HG03432 (cell line): ENCODE results near the gene TEX48.
A peak's percentile ranks its signal among the peaks of the same experiment; 100 is the strongest.

Source experiments
- ATAC-seq: cut with Tn5 transposase; IDR thresholded peaks from one replicate; pipeline ENCODE4 v1.9.1; 2021; ENCODE audit warnings: mild to moderate bottlenecking, moderate library complexity; ENCODE audit not compliant: unreplicated experiment

TEX48 gene, protein sequence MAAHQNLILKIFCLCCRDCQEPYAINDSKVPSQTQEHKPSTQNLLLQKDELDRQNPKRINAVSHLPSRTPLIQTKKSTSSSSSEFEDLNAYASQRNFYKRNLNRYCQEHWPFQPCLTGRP

DNA sequence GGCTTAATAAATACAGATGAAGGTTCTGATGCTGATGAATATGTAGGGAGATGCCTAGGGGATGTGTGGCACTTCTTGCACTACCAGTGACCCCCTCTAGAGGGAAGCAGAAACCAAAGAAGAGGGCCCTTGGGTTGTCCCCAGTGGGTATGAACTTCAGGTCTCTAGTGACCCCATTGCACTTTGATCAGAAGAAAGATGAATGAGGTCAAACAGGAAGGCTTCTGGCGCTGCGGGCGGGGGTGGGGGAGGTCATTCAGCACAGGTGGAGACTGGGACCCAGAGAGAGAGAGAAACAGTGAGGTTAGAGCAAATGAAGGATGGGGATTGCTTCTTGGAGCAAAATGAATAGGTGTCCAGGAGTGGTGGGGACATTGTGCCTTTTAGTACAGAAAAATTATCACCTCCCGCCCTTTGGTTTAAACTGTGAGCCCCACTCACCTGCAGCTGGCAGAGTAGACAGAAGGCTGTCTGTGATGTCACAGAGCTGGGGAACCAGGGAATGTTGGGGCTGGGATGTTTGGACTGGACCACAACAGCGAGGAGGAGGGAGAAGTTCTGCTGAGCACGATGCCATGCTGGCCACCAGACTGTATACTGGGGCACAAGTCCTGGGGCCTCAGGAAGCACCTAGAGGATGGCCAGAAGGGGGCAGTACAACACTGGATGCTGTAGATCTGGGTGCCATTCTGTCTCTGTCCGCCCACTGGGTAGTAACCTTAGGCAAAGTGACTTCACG is at the start of gene TEX48:
TSS of gene TEX48 (minus strand) at position 599 of the 739 bp plus-strand sequence. CDS start 10,469 bp downstream, outside the sequence.
- ATAC-seq, result peak; percentile 92

DNA sequence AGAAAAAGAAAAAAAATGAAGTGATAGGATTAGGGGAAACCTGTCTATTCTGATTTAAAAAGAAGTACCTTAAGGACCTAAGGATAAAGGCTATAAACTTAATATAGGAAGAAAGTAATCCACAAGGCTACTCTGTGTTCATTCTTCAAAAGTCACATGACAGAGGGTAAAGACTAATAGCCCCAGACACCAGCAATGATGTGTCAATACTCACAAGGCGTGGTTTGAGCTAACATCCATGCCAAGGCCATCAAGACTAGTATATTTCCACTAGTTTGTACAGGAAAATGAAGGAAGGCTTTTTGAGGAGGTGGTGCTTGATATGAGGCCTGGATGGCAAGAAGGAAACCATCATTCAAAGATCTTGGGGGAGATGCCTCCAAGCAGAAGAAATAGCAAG is 49.7 kb upstream of the TEX48 start:
- no peak for ATAC-seq

DNA sequence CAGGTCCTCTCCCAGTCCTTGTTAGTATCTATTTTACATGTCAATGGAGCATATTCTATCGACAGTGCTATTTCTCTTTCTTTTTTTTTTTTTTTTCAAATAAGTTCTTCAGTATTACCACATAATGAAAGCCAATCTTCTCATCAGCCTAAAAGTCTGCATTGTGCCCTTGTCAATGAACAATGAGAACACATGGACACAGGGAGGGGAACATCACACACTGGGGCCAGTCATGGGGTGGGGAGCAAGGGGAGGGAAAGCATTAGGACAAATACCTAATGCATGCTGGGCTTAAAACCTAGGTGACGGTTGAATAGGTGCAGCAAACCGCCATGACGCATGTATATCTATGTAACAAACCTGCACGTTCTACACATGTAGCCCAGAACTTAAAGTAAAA is 47.7 kb upstream of the TEX48 start:
- ATAC-seq, result no peak

DNA sequence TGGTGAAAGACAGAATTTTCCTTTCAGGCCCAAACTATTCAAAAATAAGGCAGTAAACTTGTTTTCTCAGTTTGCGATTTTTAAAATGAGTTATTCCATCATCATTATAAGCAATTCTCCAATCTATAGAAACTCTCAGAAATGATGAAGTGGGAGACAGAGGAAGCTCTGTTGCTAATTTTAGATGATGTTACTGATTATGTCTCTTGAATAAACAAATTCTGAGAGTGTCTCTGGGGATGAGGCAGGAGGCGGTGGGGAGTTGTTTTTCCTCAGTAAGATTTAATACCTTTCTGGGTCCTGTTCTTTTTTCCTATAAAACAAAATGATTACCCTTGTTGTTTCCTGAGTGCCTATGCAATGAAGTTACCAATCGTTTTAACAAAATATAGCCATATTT is 43.9 kb upstream of the TEX48 start:
- ATAC-seq, result no peak

DNA sequence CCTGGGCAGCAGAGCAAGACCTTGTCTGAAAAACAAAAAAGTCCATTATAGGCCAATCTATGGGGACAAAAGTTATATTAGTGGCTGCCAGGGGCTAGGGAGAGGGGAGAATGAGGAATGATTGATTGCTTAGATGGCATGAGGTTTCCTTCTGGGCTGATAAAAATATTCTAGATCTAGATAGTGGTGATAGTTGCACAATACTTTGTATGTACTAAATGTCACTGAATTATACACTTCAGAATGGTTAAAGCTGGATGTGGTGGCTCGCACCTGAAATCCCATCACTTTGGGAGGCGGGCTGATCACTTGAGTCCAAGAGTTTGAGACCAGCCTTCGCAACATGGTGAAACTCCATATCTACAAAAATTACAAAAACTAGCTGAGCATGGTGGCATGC is 42.8 kb upstream of the TEX48 start:
- ATAC-seq, result no peak

DNA sequence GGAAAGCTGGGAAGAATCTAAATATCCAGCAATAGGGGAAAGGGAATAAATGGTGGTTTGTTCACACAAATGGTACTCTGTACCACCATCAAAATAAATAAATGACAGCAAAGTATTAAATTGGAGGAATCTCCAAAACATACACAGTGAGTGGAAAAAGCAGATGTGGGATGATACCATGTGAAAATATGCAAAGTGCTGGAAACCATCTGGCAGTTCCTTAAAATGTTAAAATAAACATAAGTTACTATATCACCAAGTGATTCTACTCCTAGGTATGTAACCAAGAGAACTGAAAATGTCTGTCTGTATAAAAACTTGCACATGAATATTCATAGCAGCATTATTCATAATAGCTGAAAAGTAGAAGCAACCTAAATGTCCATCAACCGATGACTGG is 41.9 kb upstream of the TEX48 start:
- no peak for ATAC-seq

DNA sequence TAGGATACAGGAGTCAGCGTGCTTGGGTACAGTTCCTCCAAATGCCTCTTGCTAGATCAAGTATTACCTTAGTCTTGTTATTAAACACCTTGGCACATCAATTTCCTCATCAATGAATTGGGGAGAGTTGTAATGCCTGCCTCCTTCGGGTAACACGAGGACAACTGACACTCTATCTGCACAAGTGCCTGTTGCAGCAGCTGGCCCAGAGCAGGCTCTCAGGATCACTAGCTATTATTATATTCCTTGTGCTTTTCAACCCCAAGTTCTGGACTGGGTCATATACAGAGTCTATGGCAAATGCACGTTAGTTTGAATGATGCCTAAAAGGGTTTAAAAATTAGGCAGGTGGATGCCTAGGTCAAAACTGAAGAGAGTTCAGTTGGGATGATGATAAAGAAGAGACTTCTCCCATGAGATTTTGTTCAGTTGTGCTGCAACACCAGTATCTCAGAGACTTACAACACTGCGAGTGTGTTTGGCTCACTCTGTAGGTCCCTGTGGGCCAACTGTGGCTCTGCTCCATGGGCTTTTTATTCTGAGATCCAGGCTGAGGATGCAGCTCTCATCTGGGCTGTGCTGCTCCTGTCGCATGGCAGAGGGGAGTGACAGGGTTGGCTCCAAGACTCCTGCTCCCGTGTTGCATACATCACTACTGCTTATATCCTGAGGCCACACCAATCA is 41.1 kb upstream of the TEX48 start:
- no peak for ATAC-seq

DNA sequence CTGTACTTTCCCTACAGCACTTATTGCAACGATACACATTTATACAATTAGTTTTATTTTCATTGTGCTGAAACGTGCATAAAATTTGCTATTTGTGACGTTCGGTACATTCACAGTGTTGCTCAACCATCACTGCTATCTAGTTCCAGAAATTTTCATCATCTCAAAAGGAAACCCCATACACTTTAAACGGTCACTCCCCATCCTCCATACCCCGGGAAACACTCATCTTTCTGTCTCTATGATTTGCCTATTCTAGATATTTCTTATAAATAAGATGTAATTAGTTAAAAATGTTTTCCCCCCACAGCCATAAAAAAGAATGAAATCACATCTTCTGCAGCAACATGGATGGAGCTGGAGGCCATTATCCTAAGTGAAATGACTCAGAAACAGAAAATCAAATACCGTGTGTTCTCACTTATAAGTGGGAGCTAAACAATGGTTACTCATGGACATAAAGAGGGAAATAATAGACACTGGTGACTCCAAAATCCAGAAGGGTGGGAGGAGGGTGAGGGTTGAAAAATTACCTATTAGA is 40.2 kb upstream of the TEX48 start:
- no peak for ATAC-seq

DNA sequence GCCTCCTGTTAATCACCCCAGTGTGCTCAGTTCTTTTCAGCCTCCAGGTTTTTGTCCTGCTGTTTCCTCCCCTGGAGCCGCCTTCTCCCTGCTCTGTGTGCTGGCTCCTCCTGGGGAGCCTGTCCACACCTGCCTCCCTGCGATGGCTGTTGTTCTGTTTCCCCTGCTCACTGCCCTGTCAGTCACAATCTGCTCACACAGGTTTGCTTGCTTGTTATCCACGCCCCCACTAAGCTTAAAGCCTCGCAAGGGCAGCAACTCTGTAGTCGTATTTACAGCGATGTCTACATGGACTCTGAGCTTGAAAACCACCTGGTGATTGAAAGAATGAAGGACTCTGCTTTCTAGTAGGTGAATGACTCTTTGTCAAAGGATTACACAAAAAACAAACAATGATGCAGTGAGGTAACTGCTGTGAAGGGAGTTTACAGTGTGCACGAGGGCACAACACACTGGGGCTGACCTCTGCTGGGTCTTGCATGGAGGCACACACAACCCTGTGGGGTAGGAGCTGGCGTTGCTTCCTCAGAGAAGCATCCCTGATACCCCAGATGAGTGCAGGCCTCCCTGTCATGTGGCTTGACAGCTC is 39.6 kb upstream of the TEX48 start:
- ATAC-seq, result no peak

DNA sequence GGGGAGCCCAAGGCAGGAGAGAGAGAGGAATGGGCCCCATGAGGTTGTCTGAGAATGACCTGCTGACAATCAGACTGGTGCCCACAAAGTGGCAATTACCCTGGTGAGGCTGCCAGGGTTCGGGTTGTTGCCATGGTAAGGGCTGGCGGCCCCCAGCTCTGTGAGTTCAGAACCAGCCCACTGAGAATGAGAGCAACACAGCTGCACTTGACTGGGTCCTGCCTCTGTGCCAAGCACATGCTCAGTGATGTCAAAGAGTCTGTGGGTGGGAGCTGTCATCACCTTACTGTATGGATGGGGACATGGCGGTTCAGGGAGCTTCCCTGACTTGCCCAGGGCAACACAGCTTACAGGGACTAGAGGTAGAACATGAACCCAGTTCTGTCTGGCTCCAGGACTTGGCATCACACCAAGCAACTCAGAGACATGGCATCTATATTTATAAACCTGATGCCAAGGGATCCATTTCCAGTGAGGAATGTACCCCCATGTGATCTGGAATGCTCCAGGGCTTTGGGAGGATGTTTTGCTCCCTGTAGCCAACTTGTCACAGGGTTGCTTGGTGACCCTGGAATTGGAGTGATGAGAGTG is 38.2 kb upstream of the TEX48 start:
- ATAC-seq, result no peak

DNA sequence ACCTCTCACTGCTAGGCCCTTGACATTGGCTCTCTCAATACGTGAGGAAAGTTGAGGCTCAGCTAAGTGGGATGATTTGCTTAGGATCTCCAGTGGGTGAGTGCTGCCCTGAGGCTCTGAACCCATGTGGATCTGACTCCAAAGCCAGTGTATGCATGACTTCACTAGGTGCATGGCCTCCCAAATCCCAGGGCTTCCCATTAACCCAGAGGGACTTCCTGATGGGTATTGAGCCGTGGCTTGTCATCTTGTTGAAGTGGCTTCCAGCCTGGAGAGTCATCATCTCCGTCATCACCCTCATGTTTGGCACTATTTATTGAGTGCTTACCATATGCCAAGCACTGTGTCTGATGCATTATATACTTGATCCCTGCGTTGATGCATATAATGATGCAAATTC is 37.3 kb upstream of the TEX48 start:
- ATAC-seq, result no peak

DNA sequence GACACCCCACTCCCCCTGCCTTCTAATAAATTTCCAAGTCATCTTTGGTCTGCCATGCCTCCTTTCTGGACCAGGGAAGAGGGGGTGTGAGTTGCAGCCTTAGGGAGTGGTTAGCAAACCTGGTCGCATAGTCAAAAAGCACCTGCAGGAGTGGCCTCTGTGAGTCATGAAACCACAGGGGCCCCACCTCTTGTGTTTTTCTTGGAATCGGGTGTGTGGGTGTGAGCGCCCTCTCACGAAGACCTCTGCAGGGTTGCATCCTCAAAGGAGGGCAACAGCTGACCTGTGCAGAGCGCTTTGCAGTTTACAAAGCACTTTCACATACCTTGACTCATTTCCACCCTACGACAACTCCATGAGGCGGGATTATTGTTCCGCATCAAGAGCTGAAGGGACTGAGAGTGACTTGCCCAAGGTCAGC is 36.8 kb upstream of the TEX48 start:
- peak; percentile 71 for ATAC-seq

DNA sequence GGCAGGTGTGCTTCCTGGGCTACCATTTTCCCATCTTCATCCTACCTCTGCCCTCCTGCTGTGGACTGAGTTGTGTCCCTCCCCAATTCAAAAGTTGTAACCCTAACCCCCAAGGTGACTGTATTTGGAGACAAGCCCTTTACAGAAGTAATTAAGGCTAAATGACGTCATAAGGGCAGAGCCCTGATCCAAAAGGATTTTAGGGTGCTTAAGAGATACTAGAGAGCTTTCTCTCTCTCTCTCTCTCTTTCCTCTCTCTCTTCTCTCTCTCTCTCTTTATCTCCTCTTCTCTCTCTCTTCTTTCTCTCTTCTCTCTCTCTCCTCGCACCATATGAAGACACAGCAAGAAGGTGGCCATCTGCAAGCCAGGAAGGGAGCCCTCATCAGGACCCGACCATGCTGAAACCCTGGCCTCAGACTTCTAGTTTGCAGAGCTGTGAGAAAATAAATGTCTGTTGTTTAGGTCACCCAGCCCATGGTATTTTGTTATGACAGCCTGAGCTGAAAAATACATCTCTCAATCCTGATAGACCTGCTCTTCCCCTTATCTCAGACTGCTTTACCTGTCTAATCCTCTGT is 36.0 kb upstream of the TEX48 start:
- ATAC-seq, result no peak

DNA sequence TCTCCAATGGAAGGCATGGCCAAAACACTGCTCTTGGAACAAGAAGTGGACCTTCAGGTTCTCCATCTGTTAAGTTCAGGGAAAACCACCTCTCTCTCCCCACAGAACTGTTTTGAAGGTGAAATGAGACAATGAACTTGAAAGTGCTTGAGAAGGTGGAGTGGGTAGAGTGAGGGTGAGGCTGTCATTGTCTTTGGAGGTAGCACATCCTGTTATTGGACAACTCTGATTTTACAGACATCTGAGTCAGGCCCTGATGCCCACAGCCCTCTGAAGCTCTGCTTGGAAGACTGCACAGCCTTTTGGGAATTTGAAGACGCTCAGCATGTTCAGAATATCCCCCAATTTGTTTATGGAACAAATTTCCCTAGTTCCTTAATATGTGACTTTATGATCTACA is 27.6 kb upstream of the TEX48 start:
- ATAC-seq, result no peak

DNA sequence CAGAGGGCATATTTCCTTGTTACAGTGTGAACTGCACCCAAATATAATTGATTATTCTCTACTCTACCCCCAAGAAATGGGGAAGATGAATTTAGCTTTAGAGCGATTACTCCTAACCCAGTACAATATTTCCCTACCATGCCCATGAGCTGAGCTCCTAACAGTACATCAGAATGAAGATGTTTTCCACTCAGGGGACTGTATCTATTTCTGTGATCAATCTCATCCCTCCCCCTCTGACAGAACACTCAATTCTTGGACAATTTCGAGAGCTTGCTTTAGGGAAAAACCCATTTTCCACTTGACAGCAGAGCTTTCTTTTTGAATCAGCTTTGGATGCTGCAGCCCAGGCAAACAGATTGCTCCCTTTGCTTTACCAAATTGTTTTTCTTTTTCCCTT is 24.7 kb upstream of the TEX48 start:
- no peak for ATAC-seq

DNA sequence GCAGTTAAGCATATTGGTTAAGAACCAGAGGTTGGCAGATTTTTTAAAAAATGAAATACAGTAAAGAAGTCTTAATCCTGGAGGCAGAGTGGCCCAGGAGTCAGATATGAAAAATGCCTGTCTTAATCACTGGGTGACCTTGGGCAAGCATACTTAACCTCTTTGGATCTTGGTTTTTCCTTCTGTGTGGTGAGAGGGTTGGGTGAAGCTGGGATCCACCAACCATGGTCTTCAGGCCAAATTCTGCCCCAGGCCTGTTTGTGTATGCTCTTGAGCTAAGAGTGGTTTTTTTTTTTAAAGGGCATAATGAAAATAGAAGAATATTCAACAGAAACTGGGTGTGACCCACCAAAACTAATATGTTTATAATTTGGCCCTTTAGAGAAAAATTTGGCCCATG is 20.0 kb upstream of the TEX48 start:
- no peak for ATAC-seq

DNA sequence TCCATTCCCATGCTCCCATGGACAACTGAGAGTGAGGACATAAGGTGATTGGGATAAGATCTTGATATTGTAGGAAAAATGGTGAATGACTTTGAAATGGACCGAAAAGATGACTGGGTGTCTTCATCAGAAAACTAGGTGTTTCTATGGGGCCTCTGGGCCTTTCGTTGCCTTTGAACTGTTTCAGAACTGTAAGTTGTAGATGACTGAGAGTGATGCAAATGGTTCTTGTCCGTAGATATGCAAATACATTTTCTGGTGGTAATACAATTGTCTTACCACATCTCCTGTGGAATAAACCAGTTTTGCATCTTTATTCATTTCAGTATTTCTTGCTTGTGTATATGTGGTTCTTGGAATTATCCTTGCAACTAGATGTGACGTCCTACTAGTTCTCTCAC is 16.0 kb upstream of the TEX48 start:
- ATAC-seq, result peak; percentile 39

DNA sequence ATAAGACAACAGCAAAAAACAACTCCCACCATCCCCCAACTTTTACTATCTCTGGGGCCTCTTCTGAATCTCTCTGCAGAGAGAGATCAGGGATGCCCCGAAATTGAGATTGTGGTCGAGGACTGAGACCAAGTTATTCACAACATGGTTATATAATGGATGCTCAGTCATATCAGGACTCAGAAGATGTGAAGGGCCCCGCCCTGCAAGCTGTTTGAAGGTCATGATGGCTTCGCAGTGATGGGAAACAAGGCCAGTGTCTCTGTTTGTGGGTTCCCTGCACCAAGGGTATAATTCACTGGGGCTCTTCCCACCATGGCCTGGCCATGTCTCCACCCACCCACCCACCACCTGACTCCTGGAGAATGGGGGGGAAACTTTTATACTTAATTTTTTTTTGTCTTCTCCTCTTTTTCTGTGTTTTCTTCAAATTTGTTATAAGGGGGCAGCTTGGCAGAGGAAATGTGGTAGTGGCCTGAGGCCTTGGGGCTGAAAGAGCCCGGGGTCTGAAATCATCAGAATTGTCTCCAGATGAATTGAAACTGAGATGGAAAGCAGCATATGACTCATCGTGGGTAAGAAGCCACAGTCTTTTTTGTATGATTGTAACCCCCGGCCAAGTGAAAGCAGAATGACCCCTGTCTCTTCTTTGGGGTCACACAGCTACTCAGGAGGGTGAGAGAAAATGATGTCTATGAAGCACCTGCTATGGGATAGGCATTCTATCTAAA is 15.0 kb upstream of the TEX48 start:
- ATAC-seq, result peak; percentile 80

DNA sequence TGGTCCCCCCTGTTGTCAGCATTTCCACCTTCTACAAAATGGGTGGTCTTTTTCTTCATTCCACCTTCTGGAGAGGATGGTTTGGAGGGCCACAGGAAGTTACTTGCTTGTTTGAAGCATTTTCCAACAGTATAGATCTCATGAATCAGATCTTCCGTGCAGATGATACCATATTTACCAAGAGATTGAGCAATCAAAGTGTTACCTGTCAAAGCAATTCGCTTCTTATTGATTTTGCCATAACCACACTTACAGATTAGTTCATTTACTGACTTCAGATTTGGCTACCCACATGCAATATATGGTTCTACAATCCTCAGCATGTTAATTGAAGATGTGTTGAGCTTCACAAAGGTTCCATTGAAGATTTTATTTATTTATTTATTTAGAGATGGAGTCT is 14.0 kb upstream of the TEX48 start:
- no peak for ATAC-seq

DNA sequence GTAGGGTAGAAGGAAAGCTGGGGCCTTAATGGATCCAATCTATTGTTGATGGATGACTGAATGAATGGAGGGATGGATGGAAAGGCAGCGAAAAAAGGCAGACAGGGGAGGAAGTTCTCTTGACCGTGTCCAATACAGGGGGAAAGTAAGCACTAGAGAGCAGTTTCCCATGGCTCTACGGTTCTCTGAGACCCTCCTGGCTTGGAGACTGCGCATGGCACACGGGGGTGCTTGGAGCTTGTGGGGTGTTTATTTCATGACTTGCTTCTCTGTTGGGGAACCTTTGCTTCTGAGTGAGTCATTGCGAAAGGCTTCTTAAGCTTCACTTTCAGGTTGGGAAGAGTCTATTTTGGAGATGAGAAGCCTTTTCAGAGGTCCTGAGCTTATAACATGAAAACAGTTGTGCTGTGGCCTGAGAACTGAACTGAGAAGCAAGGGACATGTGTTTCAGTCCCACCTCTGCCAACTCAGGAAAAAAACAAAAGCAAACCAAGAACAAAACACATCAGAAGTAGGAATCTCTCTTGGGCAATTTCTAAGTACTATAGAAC is 12.8 kb upstream of the TEX48 start:
- ATAC-seq, result peak; percentile 41
